GM12873 (cell line): ENCODE results near the gene FARS2.

Source experiments
- TF ChIP-seq, protein P1 (sequence below): IDR thresholded peaks from 2 replicates; pipeline ENCODE4 v1.5.1; 2012; ENCODE audit warnings: low read depth, mild to moderate bottlenecking, moderate library complexity, low read length, control low read depth; ENCODE audit not compliant: insufficient read depth; ENCODE audit errors: missing control alignments

FARS2 gene

DNA sequence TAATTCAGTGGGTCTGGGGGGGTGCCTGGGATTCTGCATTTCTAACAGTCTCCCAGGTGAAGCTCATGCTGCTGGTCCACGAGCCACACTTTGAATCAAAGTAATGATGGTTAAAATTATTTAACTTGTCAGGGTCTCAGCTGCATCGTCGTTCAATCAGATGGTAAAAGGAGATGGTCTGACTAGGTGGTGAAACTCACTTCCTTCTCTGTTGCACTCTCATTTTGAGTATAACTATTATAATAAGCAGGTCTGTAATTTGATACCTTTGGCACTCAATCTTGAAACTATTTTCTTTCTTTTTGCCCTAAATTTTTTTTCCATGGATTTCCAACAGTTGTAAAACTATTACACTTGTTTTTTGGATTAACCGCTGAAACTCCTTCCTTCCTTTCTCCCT, 292.5 kb downstream of the FARS2 start:
- TF ChIP-seq, protein P1, sequence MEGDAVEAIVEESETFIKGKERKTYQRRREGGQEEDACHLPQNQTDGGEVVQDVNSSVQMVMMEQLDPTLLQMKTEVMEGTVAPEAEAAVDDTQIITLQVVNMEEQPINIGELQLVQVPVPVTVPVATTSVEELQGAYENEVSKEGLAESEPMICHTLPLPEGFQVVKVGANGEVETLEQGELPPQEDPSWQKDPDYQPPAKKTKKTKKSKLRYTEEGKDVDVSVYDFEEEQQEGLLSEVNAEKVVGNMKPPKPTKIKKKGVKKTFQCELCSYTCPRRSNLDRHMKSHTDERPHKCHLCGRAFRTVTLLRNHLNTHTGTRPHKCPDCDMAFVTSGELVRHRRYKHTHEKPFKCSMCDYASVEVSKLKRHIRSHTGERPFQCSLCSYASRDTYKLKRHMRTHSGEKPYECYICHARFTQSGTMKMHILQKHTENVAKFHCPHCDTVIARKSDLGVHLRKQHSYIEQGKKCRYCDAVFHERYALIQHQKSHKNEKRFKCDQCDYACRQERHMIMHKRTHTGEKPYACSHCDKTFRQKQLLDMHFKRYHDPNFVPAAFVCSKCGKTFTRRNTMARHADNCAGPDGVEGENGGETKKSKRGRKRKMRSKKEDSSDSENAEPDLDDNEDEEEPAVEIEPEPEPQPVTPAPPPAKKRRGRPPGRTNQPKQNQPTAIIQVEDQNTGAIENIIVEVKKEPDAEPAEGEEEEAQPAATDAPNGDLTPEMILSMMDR = no peak

DNA sequence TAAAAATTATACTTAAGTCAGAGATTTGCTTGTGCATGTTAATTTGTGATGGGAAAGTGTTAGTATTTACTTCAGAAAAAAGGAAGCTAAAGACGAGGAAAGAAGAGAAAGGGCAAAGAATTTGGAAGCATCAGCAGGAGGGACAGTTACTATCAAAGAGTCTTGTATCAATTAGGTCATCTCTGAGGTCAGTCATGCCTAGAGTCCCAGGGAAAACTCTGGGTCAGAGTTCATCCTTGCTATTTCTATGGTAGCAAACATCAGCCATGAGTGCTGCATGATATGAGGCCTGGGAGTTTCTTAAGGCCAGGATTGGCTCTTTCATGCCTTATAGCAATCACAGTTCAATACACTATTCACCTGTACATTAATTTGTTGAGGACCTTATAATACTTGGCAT, 292.9 kb downstream of the FARS2 start:
- TF ChIP-seq, protein P1 = no peak

DNA sequence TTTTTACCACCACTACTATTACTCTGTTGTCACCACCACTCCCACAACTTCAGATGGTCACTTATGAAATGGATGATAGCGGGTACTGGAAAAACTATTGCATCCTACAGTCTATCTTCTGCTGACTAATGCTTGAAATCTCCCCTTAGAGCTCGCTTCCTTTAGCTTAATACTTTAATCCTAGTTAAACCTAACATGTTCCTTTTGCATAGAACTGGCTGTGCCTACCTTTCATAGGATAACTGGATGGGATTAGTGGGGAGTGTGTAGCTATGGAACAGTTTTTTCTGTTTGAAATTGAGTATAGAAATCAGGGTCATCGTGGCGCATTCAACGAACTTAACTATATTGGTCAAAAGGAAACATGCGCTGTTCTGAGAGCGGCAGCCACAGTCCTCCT, 294.7 kb downstream of the FARS2 start:
- TF ChIP-seq, protein P1 = no peak

DNA sequence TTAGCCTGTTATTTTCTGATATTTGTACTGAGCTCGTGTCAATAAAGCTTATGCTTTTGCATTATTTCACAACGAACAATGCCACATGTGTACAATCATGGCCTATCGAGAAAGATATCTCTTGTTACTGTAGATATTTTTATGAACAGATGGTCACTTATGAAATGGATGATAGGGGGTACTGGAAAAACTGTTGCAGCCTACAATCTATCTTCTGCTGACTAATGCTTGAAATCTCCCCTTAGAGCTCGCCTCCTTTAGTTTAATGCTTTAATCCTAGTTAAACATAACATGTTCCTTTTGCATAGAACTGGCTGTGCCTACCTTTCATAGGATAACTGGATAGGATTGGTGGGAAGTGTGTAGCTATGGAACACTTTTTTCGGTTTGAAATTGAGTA, 296.2 kb downstream of the FARS2 start:
- TF ChIP-seq, protein P1 = no peak

DNA sequence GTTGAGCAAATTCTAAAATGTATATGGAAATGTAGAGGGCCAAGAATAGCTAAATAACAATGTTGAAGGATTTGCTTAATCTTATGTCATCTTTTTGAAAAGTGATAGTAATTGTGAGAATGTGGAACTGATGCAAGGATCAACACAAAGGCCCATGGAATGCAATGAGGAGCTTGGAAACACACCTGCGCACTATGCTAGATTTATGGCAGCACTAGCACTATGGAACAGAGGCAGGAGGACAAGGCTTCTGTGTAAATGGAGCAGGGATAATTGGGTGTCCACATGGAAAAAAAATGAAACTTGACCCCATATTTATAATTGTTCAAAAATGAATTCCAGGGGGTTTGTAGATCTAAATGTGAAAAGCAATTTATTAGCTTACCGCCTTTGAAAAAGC, 298.3 kb downstream of the FARS2 start:
- TF ChIP-seq, protein P1 = no peak

DNA sequence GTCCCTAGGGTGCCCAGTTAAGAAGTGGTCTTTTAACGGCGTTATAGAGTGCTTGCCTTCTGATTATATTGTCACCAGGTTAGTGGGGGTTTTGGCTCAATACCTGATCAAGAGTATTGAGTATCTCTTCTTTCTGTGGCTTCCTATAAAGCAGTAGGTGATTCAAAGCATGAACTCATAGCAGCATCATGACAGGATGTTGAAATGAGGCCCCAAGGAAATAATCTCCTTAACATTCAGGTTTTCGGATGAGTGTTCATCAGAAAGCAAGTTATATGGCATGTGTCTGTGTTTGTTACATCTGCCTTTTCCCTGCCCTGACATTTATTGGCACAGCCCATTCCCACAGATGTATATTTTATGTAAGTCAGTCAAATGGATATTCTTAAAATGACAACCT, 301.0 kb downstream of the FARS2 start:
- TF ChIP-seq, protein P1 = no peak

DNA sequence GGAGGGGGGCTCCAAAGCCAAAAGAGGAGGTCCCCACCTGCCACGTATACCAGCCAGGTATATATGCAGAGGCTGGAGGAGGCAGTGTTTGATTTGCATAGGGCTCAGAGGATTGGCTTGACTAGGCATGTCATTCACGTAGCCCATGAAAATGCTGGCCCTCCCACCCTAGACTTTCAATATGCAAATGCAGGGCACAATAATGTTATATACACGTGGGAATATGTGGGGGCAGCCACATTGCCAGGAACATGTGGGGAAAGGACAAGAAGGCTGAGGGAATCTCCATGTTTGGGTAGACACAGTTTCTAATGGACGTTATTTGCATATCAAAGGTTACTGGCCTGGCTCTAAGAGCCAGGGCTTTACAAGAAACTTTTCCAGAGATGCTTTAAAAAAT, 301.8 kb downstream of the FARS2 start:
- TF ChIP-seq, protein P1 = no peak
